GM12891 (cell line): ENCODE measurements around the gene MORC1.
"Not testable (repeated sequence)": the region's sequence is repeated elsewhere in the genome, so short reads cannot be mapped to it uniquely, and the experiment has no call there.

Experiments
- DNase-seq: peaks from one replicate; pipeline ENCODE4 v3.0.0; 2011; ENCODE audit warnings: low spot score; ENCODE audit not compliant: insufficient read length
- FAIRE-seq: peaks from 2 replicates; lab custom pipeline; 2011; peaks lifted over from hg19 to GRCh38; lab: Jason Lieb, UNC
- PAX5 ChIP-seq: IDR thresholded peaks from 2 replicates; pipeline ENCODE4 v1.6.1; 2011; ENCODE audit warnings: low read length, moderate library complexity, mild to moderate bottlenecking; ENCODE audit not compliant: insufficient read depth, severe bottlenecking
- POLR2A ChIP-seq: IDR thresholded peaks from 2 replicates; pipeline ENCODE4 v1.6.1; 2011; ENCODE audit warnings: low read depth, low read length, control low read depth
- POLR2AphosphoS5 ChIP-seq: IDR thresholded peaks from 2 replicates; pipeline ENCODE4 v1.6.1; 2011; ENCODE audit warnings: low read depth, low read length, control low read depth
- POU2F2 ChIP-seq: IDR thresholded peaks from 2 replicates; pipeline ENCODE4 v1.6.1; 2011; ENCODE audit warnings: low read depth, mild to moderate bottlenecking, control low read depth, low read length, moderate library complexity
- SPI1 ChIP-seq: IDR thresholded peaks from 2 replicates; pipeline ENCODE4 v1.6.1; 2011; ENCODE audit warnings: low read depth, low read length, control low read depth
- TAF1 ChIP-seq: IDR thresholded peaks from 2 replicates; pipeline ENCODE4 v1.6.1; 2011; ENCODE audit warnings: low read depth, low read length, control low read depth

MORC1 gene

GRCh38 chr3:109137761-109138160 is 19.8 kb upstream of the MORC1 start:
- TF ChIP-seq SPI1: no peak
- TF ChIP-seq POLR2A: no peak
- TF ChIP-seq TAF1: no peak
- TF ChIP-seq PAX5: no peak
- TF ChIP-seq POLR2AphosphoS5: no peak
- TF ChIP-seq POU2F2: no peak
- no peak for DNase-seq
- FAIRE-seq: no peak

GRCh38 chr3:109136523-109136922 is 18.6 kb upstream of the MORC1 start, which contains the start of gene C3orf85:
Gene C3orf85 (plus strand): TSS chr3:109136719. CDS start chr3:109136848, 129 bp downstream.
- DNase-seq (no peak), FAIRE-seq (no peak)
- TF ChIP-seq SPI1 (no peak), PAX5 (no peak), POLR2A (no peak), POLR2AphosphoS5 (no peak), TAF1 (no peak), POU2F2 (no peak)

GRCh38 chr3:109133474-109133816 is 15.5 kb upstream of the MORC1 start:
- DNase-seq, FAIRE-seq: not testable (repeated sequence)

- DNase-seq (no peak), FAIRE-seq (no peak)
Measured at GRCh38 chr3:109132801-109133473, 15.0 kb upstream of the MORC1 start.

GRCh38 chr3:109131276-109131675 is 13.3 kb upstream of the MORC1 start:
- DNase-seq (no peak), FAIRE-seq (no peak)
- TF ChIP-seq PAX5 (no peak), TAF1 (no peak), POLR2AphosphoS5 (no peak), POLR2A (no peak), POU2F2 (no peak), SPI1 (no peak)

More at GRCh38 chr3:109132801-109133473, 15.0 kb upstream of the MORC1 start:
- TF ChIP-seq TAF1 (no peak), POLR2AphosphoS5 (no peak), POLR2A (no peak), SPI1 (no peak), PAX5 (no peak), POU2F2 (no peak)

- no peak for FAIRE-seq
- TF ChIP-seq SPI1 (no peak), POLR2A (no peak), POLR2AphosphoS5 (no peak), POU2F2 (no peak), TAF1 (no peak), PAX5 (no peak)
- no peak for DNase-seq
Measured at GRCh38 chr3:109127553-109127952, 9.6 kb upstream of the MORC1 start.

- FAIRE-seq (no peak), DNase-seq (no peak)
- TF ChIP-seq TAF1 (no peak), POLR2AphosphoS5 (no peak), POU2F2 (no peak), SPI1 (no peak), POLR2A (no peak), PAX5 (no peak)
Measured at GRCh38 chr3:109125902-109126301, 8.0 kb upstream of the MORC1 start.

- TF ChIP-seq PAX5 (no peak), SPI1 (peak; percentile 46; the same call in 1 of the 2 replicates), POLR2A (no peak)
- DNase-seq (no peak), FAIRE-seq (no peak)
Measured at GRCh38 chr3:109122690-109123089, 4.8 kb upstream of the MORC1 start.

GRCh38 chr3:109118584-109118983 is 650 bp upstream of the MORC1 start:
- DNase-seq (no peak), FAIRE-seq (no peak)
- TF ChIP-seq PAX5: no peak
- TF ChIP-seq TAF1: no peak
- no peak for TF ChIP-seq POU2F2
- TF ChIP-seq POLR2A: no peak
- no peak for TF ChIP-seq POLR2AphosphoS5
- TF ChIP-seq SPI1: no peak

- TF ChIP-seq SPI1: no peak
- no peak for TF ChIP-seq POLR2A
- TF ChIP-seq TAF1: no peak
- no peak for TF ChIP-seq POLR2AphosphoS5
- TF ChIP-seq PAX5: no peak
- no peak for TF ChIP-seq POU2F2
- no peak for DNase-seq
- FAIRE-seq: no peak
Measured at GRCh38 chr3:109116031-109116430, 1.9 kb downstream of the MORC1 start.
